ENCODE data around the gene SLC10A7.
"Not testable (repeated sequence)": the region's sequence is repeated elsewhere in the genome, so short reads cannot be mapped to it uniquely, and the experiment has no call there.

GRCh38 chr4:146350114-146350513 is 171.6 kb downstream of the SLC10A7 start:
- not testable (repeated sequence) for TF ChIP-seq CTCF, POLR2AphosphoS5 (IDR thresholded peaks at IDR 0.05)
